Fibroblast of villous mesenchyme (primary cell): ENCODE measurements around the gene ATF6. TPM values are rescaled to one million over a fixed set of nuclear protein-coding genes. Genes with fewer than 3 reads are reported as not detected.

ENCODE experiments used
- DNase-seq: peaks from one replicate; pipeline ENCODE4 v3.0.0-alpha.2; 2010; ENCODE audit warnings: low read depth
- H3K4me3 ChIP-seq: 2 replicates; pipeline ENCODE4 v1.5.1; 2011; ENCODE audit warnings: low read depth, mild to moderate bottlenecking, low read length
- total RNA-seq: library from RNA; depleted of rRNA; stranded (reverse); fragments of >200 nt; gene quantifications from 2 replicates; pipeline ENCODE4 v1.2.3, GENCODE V29; 2012
- TF ChIP-seq, protein P1 (sequence below): IDR thresholded peaks from 2 replicates; pipeline ENCODE4 v1.5.1; 2012; ENCODE audit warnings: low read depth, mild to moderate bottlenecking, low read length; ENCODE audit not compliant: insufficient read depth

ATF6 gene
- total RNA-seq, 1 donor, result 32.8 TPM

DNA sequence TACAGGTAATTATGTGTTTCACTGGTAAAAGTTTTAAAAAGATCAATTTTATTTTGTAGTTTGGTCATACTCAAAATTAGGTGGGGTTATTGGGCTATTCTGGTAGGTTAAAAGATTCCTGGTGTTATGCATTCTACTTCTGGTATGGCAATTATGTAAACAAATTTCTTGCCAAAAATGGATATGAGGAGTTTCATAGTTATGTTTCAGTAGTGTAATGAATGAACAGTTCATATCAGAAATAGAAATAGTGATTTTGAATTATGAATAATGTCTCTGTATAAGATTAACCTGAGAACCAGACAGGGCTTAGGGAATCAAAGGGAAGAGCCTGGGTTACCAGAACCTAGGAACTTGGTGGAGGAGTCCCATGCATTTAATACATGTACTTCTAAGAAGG, 15.9 kb downstream of the ATF6 start:
- DNase-seq, result peak; percentile 10
- H3K4me3 ChIP-seq, result no peak overlapping the region
- TF ChIP-seq, protein P1, sequence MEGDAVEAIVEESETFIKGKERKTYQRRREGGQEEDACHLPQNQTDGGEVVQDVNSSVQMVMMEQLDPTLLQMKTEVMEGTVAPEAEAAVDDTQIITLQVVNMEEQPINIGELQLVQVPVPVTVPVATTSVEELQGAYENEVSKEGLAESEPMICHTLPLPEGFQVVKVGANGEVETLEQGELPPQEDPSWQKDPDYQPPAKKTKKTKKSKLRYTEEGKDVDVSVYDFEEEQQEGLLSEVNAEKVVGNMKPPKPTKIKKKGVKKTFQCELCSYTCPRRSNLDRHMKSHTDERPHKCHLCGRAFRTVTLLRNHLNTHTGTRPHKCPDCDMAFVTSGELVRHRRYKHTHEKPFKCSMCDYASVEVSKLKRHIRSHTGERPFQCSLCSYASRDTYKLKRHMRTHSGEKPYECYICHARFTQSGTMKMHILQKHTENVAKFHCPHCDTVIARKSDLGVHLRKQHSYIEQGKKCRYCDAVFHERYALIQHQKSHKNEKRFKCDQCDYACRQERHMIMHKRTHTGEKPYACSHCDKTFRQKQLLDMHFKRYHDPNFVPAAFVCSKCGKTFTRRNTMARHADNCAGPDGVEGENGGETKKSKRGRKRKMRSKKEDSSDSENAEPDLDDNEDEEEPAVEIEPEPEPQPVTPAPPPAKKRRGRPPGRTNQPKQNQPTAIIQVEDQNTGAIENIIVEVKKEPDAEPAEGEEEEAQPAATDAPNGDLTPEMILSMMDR, result no peak

GRCh38 chr1:161782886-161783285, 16.8 kb downstream of the ATF6 start:
- DNase-seq, result no peak
- TF ChIP-seq, protein P1, result no peak
- H3K4me3 ChIP-seq, result no peak overlapping the region

GRCh38 chr1:161784968-161785367, 18.8 kb downstream of the ATF6 start:
- no peak for DNase-seq
- TF ChIP-seq, protein P1, result no peak
- H3K4me3 ChIP-seq, result no peak overlapping the region

DNA sequence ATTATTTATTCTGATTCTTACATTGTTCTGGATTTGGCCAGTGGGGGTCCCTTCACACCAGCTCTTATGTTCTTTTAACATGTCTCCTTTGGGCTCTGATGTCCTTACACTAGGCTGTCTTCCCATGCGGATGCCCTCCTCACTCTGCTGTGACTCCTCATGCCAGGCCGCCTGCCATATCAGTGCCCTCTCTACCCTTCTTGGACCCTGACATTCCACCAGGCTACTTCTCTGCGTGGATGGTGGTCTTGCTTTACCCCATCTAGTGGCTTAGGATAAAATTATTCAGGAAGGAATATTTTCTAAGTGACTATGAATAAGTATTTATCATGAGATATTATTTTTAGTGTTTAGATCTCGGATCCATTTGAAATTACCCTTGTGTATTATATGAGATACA, 21.2 kb downstream of the ATF6 start:
- no peak for DNase-seq
- TF ChIP-seq, protein P1, result peak; percentile 14
- no peak overlapping the region for H3K4me3 ChIP-seq

DNA sequence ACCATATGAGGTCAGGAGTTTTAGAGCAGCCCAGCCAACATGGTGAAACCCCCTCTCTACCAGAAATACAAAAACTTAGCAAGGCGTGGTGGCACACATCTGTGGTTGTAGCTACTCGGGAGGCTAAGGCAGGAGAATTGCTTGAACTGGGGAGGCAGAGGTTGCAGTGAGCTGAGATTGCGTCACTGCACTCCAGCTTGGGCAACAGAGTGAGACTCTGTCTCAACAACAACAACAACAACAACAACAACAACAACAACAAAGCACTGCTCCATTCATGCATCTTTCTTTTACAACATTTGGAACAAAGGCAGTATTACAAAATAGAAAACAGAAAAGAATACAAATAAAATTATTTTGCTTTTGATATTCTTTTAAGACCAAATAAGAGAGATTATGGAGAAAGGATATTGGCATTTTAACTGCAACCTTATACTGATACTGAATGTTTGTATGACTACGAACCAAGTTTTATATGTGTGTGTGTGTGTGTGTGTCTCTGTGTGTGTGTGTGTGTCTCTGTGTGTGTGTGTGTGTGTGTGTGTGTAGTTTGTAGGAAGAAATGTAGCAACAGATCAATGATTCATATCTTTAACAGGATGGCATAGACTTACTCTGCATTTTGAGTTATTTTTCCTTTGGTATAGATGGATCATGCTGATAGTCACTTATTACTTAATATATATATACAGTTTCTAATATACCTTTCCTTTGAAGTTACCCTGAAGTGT, 24.6 kb downstream of the ATF6 start:
- DNase-seq, result no peak
- no peak overlapping the region for H3K4me3 ChIP-seq
- TF ChIP-seq, protein P1, result no peak

GRCh38 chr1:161791904-161792655, 26.0 kb downstream of the ATF6 start:
- TF ChIP-seq, protein P1, result no peak
- H3K4me3 ChIP-seq, result no peak overlapping the region
- DNase-seq, result peak; percentile 34
